Endothelial cell of umbilical vein (primary cell): ENCODE data around the gene SLC38A11. TPM values are rescaled to one million over a fixed set of nuclear protein-coding genes. Genes with fewer than 3 reads are reported as not detected.

Experiments used
- BruUV-seq: library from RNA; stranded (reverse); fragments of 400-500 nt; replicated peaks from 2 replicates; lab custom pipeline; 2021; lab: Mats Ljungman, UMichigan
- CTCF ChIA-PET: fragments of 300-600, 350-600 bp; sonication (Branson Sonifier 250); formaldehyde crosslinking; loops from one replicate; lab custom pipeline; 2021; ENCODE audit warnings: antibody characterized with exemption, inconsistent platforms; lab: Charles Lee
- POLR2A ChIA-PET: fragments of 300-600, 350-600 bp; sonication (Branson Sonifier 250); formaldehyde crosslinking; loops from one replicate; lab custom pipeline; 2021; ENCODE audit warnings: antibody characterized with exemption, inconsistent platforms; lab: Charles Lee
- DNase-seq: peaks from one replicate; pipeline ENCODE4 v3.0.0-alpha.2; 2011; ENCODE audit warnings: low read depth, low spot score
- FAIRE-seq: peaks from 2 replicates; lab custom pipeline; 2011; peaks lifted over from hg19 to GRCh38; lab: Jason Lieb, UNC
- H2AFZ ChIP-seq: 2 replicates; pipeline ENCODE4 v1.6.0; 2012; ENCODE audit warnings: low read depth, low read length, control low read depth, inconsistent platforms
- H3K27ac ChIP-seq: 2 replicates; pipeline ENCODE4 v1.5.1; 2011; ENCODE audit warnings: low read depth, mild to moderate bottlenecking, control low read depth, low read length, moderate library complexity; ENCODE audit not compliant: insufficient read depth
- H3K27me3 ChIP-seq, 2 experiments: 2 replicates each; pipeline versions ENCODE4 v1.6.0 to v1.6.1; 2011; ENCODE audit warnings: low read length in 2 of 2, mixed read lengths in 1 of 2; ENCODE audit not compliant: control insufficient read depth in 2 of 2, insufficient read depth in 2 of 2
- H3K36me3 ChIP-seq, 2 experiments: 2 replicates in 1 of 2; 3 replicates in 1 of 2; pipeline ENCODE4 v1.5.1; 2011; ENCODE audit warnings: low read length in 2 of 2, mild to moderate bottlenecking in 1 of 2, moderate library complexity in 1 of 2; ENCODE audit not compliant: control insufficient read depth in 2 of 2, insufficient read depth in 2 of 2; ENCODE audit errors: extremely low read depth in 1 of 2
- H3K4me1 ChIP-seq: 3 replicates; pipeline ENCODE4 v1.5.1; 2011; ENCODE audit warnings: mild to moderate bottlenecking, low read length; ENCODE audit not compliant: control insufficient read depth, insufficient read depth; ENCODE audit errors: extremely low read depth
- H3K4me2 ChIP-seq: 2 replicates; pipeline ENCODE4 v1.6.1; 2011; ENCODE audit warnings: low read length, control low read depth, mixed read lengths; ENCODE audit not compliant: insufficient read depth
- H3K4me3 ChIP-seq, 3 experiments: fragments of 200-600 bp in 1 of 3; sonication (generic), shearing (Covaris generic) in 1 of 3; replicated peaks in 1 of 3; 2 replicates each; pipeline ENCODE4 v1.5.1; 2011 to 2016; ENCODE audit warnings: control low read depth in 3 of 3, low read length in 3 of 3, mild to moderate bottlenecking in 2 of 3, inconsistent platforms in 1 of 3, low read depth in 1 of 3, moderate library complexity in 1 of 3; ENCODE audit not compliant: insufficient read depth in 1 of 3
- H3K79me2 ChIP-seq: 2 replicates; pipeline ENCODE4 v1.6.0; 2012; ENCODE audit warnings: low read length, inconsistent platforms; ENCODE audit not compliant: control insufficient read depth, insufficient read depth
- H3K9ac ChIP-seq: replicated peaks from 2 replicates; pipeline ENCODE3; 2011; ENCODE audit warnings: low read length, control low read depth; ENCODE audit not compliant: insufficient read depth; ENCODE audit errors: extremely low read depth
- H3K9me1 ChIP-seq: replicated peaks from 3 replicates; pipeline ENCODE4 v1.6.0; 2011; ENCODE audit warnings: mild to moderate bottlenecking, low read length; ENCODE audit not compliant: control insufficient read depth, insufficient read depth; ENCODE audit errors: extremely low read depth
- H3K9me3 ChIP-seq: replicated peaks from 2 replicates; pipeline ENCODE4 v1.5.1; 2012; ENCODE audit warnings: low read length, inconsistent platforms; ENCODE audit not compliant: control insufficient read depth, insufficient read depth
- H4K20me1 ChIP-seq: replicated peaks from 2 replicates; pipeline ENCODE3; 2011; ENCODE audit warnings: mild to moderate bottlenecking, low read length; ENCODE audit not compliant: control insufficient read depth, insufficient read depth; ENCODE audit errors: extremely low read depth
- CTCF ChIP-seq, 2 donors: IDR thresholded peaks; 1 replicate in 1 of 2; 2 replicates in 1 of 2; pipeline ENCODE4 v1.5.1; 2011; ENCODE audit warnings: low read length in 2 of 2, mild to moderate bottlenecking in 2 of 2, moderate library complexity in 2 of 2, control low read depth in 1 of 2, inconsistent platforms in 1 of 2, low read depth in 1 of 2; ENCODE audit not compliant: insufficient read depth in 1 of 2; ENCODE audit errors: extremely low read depth in 1 of 2
- EZH2 ChIP-seq: IDR thresholded peaks from 2 replicates; pipeline ENCODE4 v1.6.1; 2012; ENCODE audit warnings: borderline replicate concordance, low read depth, mild to moderate bottlenecking, moderate library complexity, low read length, inconsistent platforms; ENCODE audit not compliant: severe bottlenecking
- FOS ChIP-seq: IDR thresholded peaks from 2 replicates; pipeline ENCODE4 v1.6.1; 2011; ENCODE audit warnings: mild to moderate bottlenecking, low read length, moderate library complexity, borderline replicate concordance; ENCODE audit not compliant: insufficient read depth
- GATA2 ChIP-seq: IDR thresholded peaks from 2 replicates; pipeline ENCODE4 v1.7.0; 2011; ENCODE audit warnings: low read depth, mild to moderate bottlenecking, moderate library complexity, mixed read lengths, low read length; ENCODE audit not compliant: insufficient read length, insufficient read depth
- JUN ChIP-seq: IDR thresholded peaks from 2 replicates; pipeline ENCODE4 v1.6.1; 2011; ENCODE audit warnings: borderline replicate concordance, low read depth; ENCODE audit not compliant: insufficient read length, insufficient read depth
- MAX ChIP-seq: IDR thresholded peaks from 2 replicates; pipeline ENCODE4 v1.6.1; 2011; ENCODE audit not compliant: insufficient read depth, insufficient read length
- MYC ChIP-seq: IDR thresholded peaks from one replicate; pipeline ENCODE4 v1.6.1; 2011; ENCODE audit warnings: mild to moderate bottlenecking, low read depth, low read length
- POLR2A ChIP-seq: IDR thresholded peaks from 2 replicates; pipeline ENCODE4 v1.6.1; 2012; ENCODE audit warnings: low read depth, mild to moderate bottlenecking, control low read depth, low read length
- POLR2AphosphoS5 ChIP-seq: IDR thresholded peaks from 2 replicates; pipeline ENCODE4 v1.6.1; 2012; ENCODE audit warnings: low read depth, mild to moderate bottlenecking, control low read depth, low read length, moderate library complexity; ENCODE audit not compliant: insufficient read depth
- dilution Hi-C: fragments of 300-500 bp; cut with MboI; formaldehyde crosslinking; loops from one replicate; pipeline ENCODE4 v1.15.0; 2019; ENCODE audit warnings: low sequenced_read_pairs; ENCODE audit not compliant: extremely low pct_ligation_motif_present
- intact Hi-C: fragments of 100-400 bp; cut with micrococcal nuclease; formaldehyde crosslinking; loops from one replicate; pipeline ENCODE4 v1.10.0; 2022
- polyA plus RNA-seq, 4 experiments: library from polyadenylated mRNA; depleted of rRNA in 3 of 4; stranded (reverse) in 3 of 4; unstranded in 1 of 4; fragments of >200 nt; gene quantifications; 2 replicates each; pipeline versions ENCODE4 v1.2.1 to v1.2.3, GENCODE V29; 2011 to 2012; ENCODE audit warnings: missing spikeins in 1 of 4
- total RNA-seq: library from RNA; stranded (reverse); gene quantifications from 2 replicates; pipeline ENCODE4 v1.2.3, GENCODE V29; 2021

The SLC38A11 gene
- total and polyA plus RNA-seq, 2 donors (not counting 3 experiments of a cell fraction or from before 2014, with no cell fraction given): not detected

GRCh38 chr2:164993287-164994016, 38.1 kb upstream of the SLC38A11 start:
- H3K4me2 ChIP-seq: no peak overlapping the region
- ChIA-PET CTCF (interaction anchor here (0.6 to 5.4 kb wide), 54 partner anchors 9 to 1811 kb away, joined by 3 to 186 read pairs (median 4); partner anchors contain the start of genes COBLL1, SCN1A and SCN3A), POLR2A (no interaction called here)
- H3K79me2 ChIP-seq: no peaks in the 10 kb centered on the region
- H2AFZ ChIP-seq: no peak overlapping the region
- H3K36me3 ChIP-seq: no peaks in the 10 kb centered on the region
- H3K27ac ChIP-seq: no peak overlapping the region
- no peaks in the 10 kb centered on the region for H3K9me3 ChIP-seq
- H3K4me1 ChIP-seq: no peaks in the 10 kb centered on the region
- no peak for TF ChIP-seq CTCF (IDR thresholded peaks at IDR 0.05; ENCODE audit: extremely low read depth in 1 of 2, insufficient read depth in 1 of 2, low read depth in 1 of 2, low read length in 2 of 2)
- TF ChIP-seq MYC: no peak
- no peak for TF ChIP-seq EZH2
- TF ChIP-seq POLR2A: no peak
- TF ChIP-seq GATA2: no peak
- TF ChIP-seq MAX: no peak
- TF ChIP-seq POLR2AphosphoS5: no peak
- no peak for TF ChIP-seq JUN
- TF ChIP-seq FOS: no peak
- H3K4me3 ChIP-seq: no peak overlapping the region
- DNase-seq (no peak), FAIRE-seq (no peak)
- dilution Hi-C loops: no loop called here
- intact Hi-C loops: loop anchor here (1.0 to 5.0 kb wide), 5 partner anchors 151 to 881 kb away; partner anchors contain the start of genes COBLL1 and SCN3A
- no peaks in the 10 kb centered on the region for H3K27me3 ChIP-seq
- H3K9me1 ChIP-seq: no peaks in the 10 kb centered on the region
- H4K20me1 ChIP-seq: no peaks in the 10 kb centered on the region
- no TSS peak for BruUV-seq
- H3K9ac ChIP-seq: no peak overlapping the region
